Spleen (tissue), 11 donors: Measurements from ENCODE around the gene MAGI2. TPM values are rescaled to one million over a fixed set of nuclear protein-coding genes. Genes with fewer than 3 reads are reported as not detected.

Experiments
- DNase-seq: peaks from one replicate; pipeline ENCODE4 v3.0.0-alpha.2; 2020
- H3K27ac ChIP-seq, 8 donors: fragments of 200-600 bp; sonication (generic) in 7 of 8; 1 replicate in 4 of 8; 2 replicates in 4 of 8; pipeline versions ENCODE4 v1.5.0 to v1.8.0; 2016 to 2021; ENCODE audit warnings: inconsistent platforms in 4 of 8, mild to moderate bottlenecking in 4 of 8, moderate library complexity in 1 of 8
- H3K27me3 ChIP-seq, 7 donors: fragments of 200-600 bp; sonication (generic) in 6 of 7; replicated peaks in 1 of 7; 1 replicate in 4 of 7; 2 replicates in 3 of 7; pipeline versions ENCODE4 v1.5.0 to v1.8.0; 2016 to 2021; ENCODE audit warnings: inconsistent platforms in 3 of 7, mild to moderate bottlenecking in 1 of 7
- H3K36me3 ChIP-seq, 6 donors: fragments of 200-600 bp; sonication (generic) in 5 of 6; 1 replicate in 4 of 6; 2 replicates in 2 of 6; pipeline versions ENCODE4 v1.5.0 to v1.8.0; 2016 to 2021; ENCODE audit warnings: inconsistent platforms in 2 of 6
- H3K4me1 ChIP-seq, 6 donors: fragments of 200-600 bp; sonication (generic) in 5 of 6; 1 replicate in 3 of 6; 2 replicates in 3 of 6; pipeline versions ENCODE4 v1.5.0 to v1.8.0; 2016 to 2021; ENCODE audit warnings: inconsistent platforms in 3 of 6
- H3K4me3 ChIP-seq, 8 donors: fragments of 200-600 bp; sonication (generic) in 7 of 8; 1 replicate in 4 of 8; 2 replicates in 4 of 8; pipeline versions ENCODE4 v1.5.0 to v1.8.0; 2016 to 2021; ENCODE audit warnings: inconsistent platforms in 4 of 8, mild to moderate bottlenecking in 4 of 8, moderate library complexity in 2 of 8
- H3K9me3 ChIP-seq, 8 donors: fragments of 200-600 bp; sonication (generic) in 7 of 8; 1 replicate in 4 of 8; 2 replicates in 4 of 8; pipeline versions ENCODE4 v1.5.0 to v1.8.0; 2016 to 2021; ENCODE audit warnings: inconsistent platforms in 4 of 8
- POLR2A ChIP-seq, 3 donors: fragments of 450-650 bp; IDR thresholded peaks; one replicate each; pipeline ENCODE4 v1.5.1; 2017; ENCODE audit warnings: antibody characterized with exemption in 3 of 3, mild to moderate bottlenecking in 1 of 3
- POLR2AphosphoS5 ChIP-seq, 3 donors: sonication (generic); formaldehyde crosslinking; IDR thresholded peaks; one replicate each; pipeline ENCODE4 v1.5.1; 2017; ENCODE audit warnings: antibody characterized with exemption in 3 of 3
- WGBS, 5 donors: extraction: QIAGEN DNeasy Blood & Tissue Kit in 3 of 5; methylation state at CpG; one replicate each; pipeline versions ENCODE4 v1.1.5 to v1.1.7; 2013 to 2018; 5-methylcytosine and 5-hydroxymethylcytosine counted together
- intact Hi-C: fragments of 100-400 bp; cut with DNase I; formaldehyde crosslinking; loops from one replicate; pipeline ENCODE4 v1.15.0; 2023; ENCODE audit warnings: low total_unique reads
- polyA plus RNA-seq, 3 donors: library from polyadenylated mRNA; stranded (reverse); fragments of 200-250 nt; gene quantifications; one replicate each; pipeline ENCODE4 v1.2.1, GENCODE V29; 2013
- total RNA-seq, 7 donors: library from RNA; depleted of rRNA in 3 of 7; stranded (reverse); fragments of >200 nt in 3 of 7; fragmentation: NEBNext Ultra II Directional in 4 of 7; extraction: Animal tissue kit (Norgen Biotek cat#: 25700) in 4 of 7; gene quantifications; one replicate each; pipeline versions ENCODE4 v1.1.0 to v1.2.1, GENCODE V29; 2016 to 2021
- TF ChIP-seq, protein P1 (sequence below), 11 experiments: fragments of 200-600 bp in 7 of 11; fragments of 450-650 bp in 4 of 11; sonication (generic) in 4 of 11; IDR thresholded peaks in 8 of 11; conservative IDR thresholded peaks in 3 of 11; 1 replicate in 7 of 11; 2 replicates in 4 of 11; pipeline versions ENCODE4 v1.4.0 to v1.8.0; 2016 to 2021; ENCODE audit warnings: antibody characterized with exemption in 11 of 11, inconsistent platforms in 4 of 11, mild to moderate bottlenecking in 1 of 11
- donor health status: healthy with polysubstance abuse.
- donor health status: DM: no; HTN: no; CAD: no; lungs with moderate emphysema.
- donor health status: DM: no; HTN: no; CAD: no.
- donor health status: Bipolar disorder and iron deficiency.
- donor health status: healthy.
- donor health status: DM: no; HTN: no; CAD: no.
- donor health status: DM: yes; HTN: yes; CAD: no.

The MAGI2 gene
- total and polyA plus RNA-seq, 10 donors: 0.74 to 18.1 (median 11.1) TPM

DNA sequence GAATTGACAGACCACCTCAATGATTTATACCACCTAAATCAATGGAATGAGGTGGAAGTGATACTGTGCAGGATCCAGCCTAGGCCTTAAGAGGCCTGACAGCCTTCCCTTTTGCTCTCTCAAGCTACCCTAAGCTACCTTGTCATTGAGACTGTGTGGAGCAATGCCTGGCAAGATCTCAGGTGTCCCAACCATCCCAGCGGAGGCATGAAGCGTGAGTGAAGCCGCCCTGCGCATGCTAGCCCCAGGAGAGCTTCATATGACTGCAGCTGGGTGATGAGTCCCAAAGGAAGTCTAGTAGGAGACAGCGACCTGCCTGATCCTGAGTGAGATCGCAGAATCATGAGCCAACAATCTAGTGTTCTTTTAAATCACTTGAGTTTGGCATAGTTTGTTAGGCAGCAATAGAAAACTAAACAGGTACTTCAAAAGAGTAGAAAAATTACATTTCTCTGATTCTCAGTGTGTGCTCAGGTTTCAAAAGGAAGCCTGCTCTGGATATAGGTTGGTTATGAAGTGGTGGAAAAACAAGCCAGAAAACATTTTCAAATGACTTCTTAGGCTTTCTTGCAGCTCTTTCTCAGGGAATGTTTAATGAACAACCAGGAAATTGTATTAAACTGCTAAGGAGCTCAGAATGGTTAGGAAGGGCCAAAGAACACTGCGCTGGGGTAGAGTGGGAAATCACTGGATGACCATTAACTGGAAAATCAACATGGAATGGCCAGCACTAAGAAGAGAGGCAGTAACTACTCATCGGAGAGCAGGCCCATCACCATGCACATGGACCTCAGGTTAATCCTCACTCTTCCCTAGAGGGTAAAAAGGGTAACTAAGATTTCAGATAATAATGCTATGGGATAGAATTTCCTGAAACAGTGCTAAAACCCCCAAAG is 1119.7 kb downstream of the MAGI2 start:
- no peak overlapping the region for H3K4me3 ChIP-seq
- 87 to 97% (median 95%) methylated on average over 8 of the region's 8 CpGs for WGBS, 5 donors
- DNase-seq: no peak
- no peaks in the 10 kb centered on the region for H3K36me3 ChIP-seq
- TF ChIP-seq, protein P1, sequence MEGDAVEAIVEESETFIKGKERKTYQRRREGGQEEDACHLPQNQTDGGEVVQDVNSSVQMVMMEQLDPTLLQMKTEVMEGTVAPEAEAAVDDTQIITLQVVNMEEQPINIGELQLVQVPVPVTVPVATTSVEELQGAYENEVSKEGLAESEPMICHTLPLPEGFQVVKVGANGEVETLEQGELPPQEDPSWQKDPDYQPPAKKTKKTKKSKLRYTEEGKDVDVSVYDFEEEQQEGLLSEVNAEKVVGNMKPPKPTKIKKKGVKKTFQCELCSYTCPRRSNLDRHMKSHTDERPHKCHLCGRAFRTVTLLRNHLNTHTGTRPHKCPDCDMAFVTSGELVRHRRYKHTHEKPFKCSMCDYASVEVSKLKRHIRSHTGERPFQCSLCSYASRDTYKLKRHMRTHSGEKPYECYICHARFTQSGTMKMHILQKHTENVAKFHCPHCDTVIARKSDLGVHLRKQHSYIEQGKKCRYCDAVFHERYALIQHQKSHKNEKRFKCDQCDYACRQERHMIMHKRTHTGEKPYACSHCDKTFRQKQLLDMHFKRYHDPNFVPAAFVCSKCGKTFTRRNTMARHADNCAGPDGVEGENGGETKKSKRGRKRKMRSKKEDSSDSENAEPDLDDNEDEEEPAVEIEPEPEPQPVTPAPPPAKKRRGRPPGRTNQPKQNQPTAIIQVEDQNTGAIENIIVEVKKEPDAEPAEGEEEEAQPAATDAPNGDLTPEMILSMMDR (IDR thresholded peaks at IDR 0.05 in 8 of 11, conservative IDR thresholded peaks at IDR 0.05 in 3 of 11): no peak
- TF ChIP-seq POLR2AphosphoS5 (IDR thresholded peaks at IDR 0.05): no peak
- no peak for TF ChIP-seq POLR2A (IDR thresholded peaks at IDR 0.05)
- no peaks in the 10 kb centered on the region for H3K9me3 ChIP-seq
- no peaks in the 10 kb centered on the region for H3K27me3 ChIP-seq
- intact Hi-C loops: no loop called here
- no peak overlapping the region for H3K27ac ChIP-seq
- no peaks in the 10 kb centered on the region for H3K4me1 ChIP-seq

DNA sequence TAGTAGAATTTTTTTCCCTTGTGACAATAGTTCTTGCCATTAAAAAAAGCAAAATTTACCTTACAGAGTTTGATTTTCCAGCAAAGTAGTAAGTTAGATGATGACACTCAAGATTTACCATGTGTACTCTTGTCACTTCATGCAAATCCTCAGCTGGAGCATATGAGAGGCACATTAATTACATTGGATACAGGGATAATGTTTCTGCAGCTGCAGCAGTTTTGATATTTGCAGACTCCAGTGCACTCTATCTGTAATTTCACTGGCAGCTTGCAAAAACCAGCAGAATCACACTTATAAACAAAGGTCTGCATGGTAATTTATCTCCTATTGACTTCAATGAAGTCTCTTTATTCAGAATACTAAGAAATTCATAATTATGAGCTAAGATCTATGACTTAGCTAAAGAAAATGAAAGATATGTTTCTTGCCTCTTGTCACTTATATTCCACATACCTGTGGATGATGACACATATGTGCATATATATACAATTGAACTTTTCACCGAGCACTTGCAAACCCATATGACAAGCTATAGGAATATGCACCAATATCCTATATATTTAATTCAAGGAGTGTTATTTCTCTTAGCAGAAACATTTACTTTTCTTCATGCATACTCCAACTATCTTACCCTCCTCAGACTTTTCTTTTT is 1124.3 kb downstream of the MAGI2 start:
- TF ChIP-seq POLR2AphosphoS5 (IDR thresholded peaks at IDR 0.05): no peak
- TF ChIP-seq, protein P1 (IDR thresholded peaks at IDR 0.05 in 8 of 11, conservative IDR thresholded peaks at IDR 0.05 in 3 of 11): no peak
- intact Hi-C loops: no loop called here
- no peaks in the 10 kb centered on the region for H3K27me3 ChIP-seq
- H3K4me3 ChIP-seq: no peak overlapping the region
- DNase-seq: no peak
- no peak overlapping the region for H3K27ac ChIP-seq
- no peaks in the 10 kb centered on the region for H3K4me1 ChIP-seq
- no peaks in the 10 kb centered on the region for H3K9me3 ChIP-seq
- whole genome bisulfite sequencing, 5 donors: 0 to 41% (median 40%) methylated on average over 1 of the region's 1 CpG
- H3K36me3 ChIP-seq: no peaks in the 10 kb centered on the region

DNA sequence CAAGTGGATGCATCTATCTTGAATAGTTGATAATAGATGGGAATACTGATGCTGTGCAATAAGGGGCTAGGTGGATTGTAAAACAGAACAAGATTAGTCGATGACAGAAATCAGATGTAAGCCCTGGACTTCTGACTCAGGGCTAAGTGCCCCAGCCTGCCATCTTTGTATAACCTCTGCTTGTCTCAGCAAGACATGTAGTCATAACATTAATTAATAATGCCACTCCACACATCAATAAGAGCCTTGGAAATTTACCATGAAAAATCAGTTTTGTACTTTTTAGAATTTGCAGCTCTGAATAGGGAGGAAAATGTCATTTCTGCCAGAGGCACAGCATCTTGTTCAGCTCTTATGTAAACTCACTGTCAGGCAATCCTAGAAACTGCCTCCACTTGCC is 1125.7 kb downstream of the MAGI2 start:
- Histone ChIP-seq H3K36me3 (no peaks in the 10 kb centered on the region), H3K27ac (no peak overlapping the region), H3K4me3 (no peak overlapping the region), H3K27me3 (no peaks in the 10 kb centered on the region), H3K9me3 (no peaks in the 10 kb centered on the region), H3K4me1 (no peaks in the 10 kb centered on the region)
- TF ChIP-seq, protein P1 (IDR thresholded peaks at IDR 0.05 in 8 of 11, conservative IDR thresholded peaks at IDR 0.05 in 3 of 11): no peak
- no peak for TF ChIP-seq POLR2A (IDR thresholded peaks at IDR 0.05)
- no peak for TF ChIP-seq POLR2AphosphoS5 (IDR thresholded peaks at IDR 0.05)
- intact Hi-C loops: no loop called here
- no peak for DNase-seq
- 83 to 100% (median 89%) methylated on average over 1 of the region's 1 CpG for WGBS, 5 donors

DNA sequence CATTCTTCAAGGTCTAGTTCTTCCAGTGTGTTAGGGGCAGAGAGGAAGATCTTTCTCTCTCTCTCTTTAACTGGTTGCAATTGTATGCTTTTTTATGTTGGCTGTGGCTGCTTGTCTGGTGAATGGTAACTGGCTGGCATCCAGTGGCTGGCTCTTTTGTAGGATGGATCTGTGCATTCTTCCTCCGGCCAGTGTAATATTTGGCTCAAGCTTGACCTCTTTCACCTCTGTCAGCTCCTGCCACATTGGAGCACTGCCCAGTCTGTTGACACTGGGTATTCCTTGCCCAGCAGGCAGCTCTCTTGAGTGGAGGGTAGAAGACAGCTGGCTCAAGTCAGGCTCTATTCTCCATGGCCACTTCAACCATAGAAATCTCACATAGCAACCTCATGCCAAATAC is 1126.6 kb downstream of the MAGI2 start:
- WGBS, 5 donors: 65 to 83% (median 70%) methylated on average over 1 of the region's 1 CpG
- TF ChIP-seq, protein P1 (IDR thresholded peaks at IDR 0.05 in 8 of 11, conservative IDR thresholded peaks at IDR 0.05 in 3 of 11): no peak
- TF ChIP-seq POLR2AphosphoS5 (IDR thresholded peaks at IDR 0.05) (no peak), POLR2A (IDR thresholded peaks at IDR 0.05) (no peak)
- DNase-seq: no peak

More for the DNA sequence above, 1126.6 kb downstream of the MAGI2 start:
- Histone ChIP-seq H3K27me3 (no peaks in the 10 kb centered on the region), H3K36me3 (no peaks in the 10 kb centered on the region), H3K27ac (no peak overlapping the region), H3K4me1 (no peaks in the 10 kb centered on the region), H3K4me3 (no peak overlapping the region), H3K9me3 (peaks cover 0 to 8% (median 0%) of the 10 kb centered on the region in 8 donors)
- intact Hi-C loops: no loop called here
